ENCODE data around the gene OR6B1.

DNA sequence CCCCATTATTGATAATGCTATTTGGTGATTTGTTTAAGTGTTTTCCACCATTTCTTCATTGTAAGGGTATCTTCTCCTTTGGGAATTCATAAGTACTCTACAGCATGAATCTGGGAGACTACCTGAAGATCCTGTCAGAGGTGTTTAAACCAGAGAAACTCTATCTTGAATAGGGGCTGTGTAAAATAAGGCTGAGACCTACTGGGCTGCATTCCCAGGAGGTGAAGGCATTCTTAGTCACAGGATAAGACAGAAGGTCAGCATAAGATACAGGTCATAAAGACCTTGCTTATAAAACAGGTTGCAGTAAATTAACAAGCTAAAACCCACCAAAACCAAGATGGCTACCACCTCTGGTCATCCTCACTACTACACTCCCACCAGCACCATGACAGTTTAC lies 35.3 kb downstream of the OR6B1 start:
- TF ChIP-seq EP300 (IDR thresholded peaks at IDR 0.05; ENCODE audit: borderline replicate concordance in 1 of 2, low read depth in 2 of 2, low read length in 2 of 2) (no peak), HDAC2 (IDR thresholded peaks at IDR 0.05; ENCODE audit: borderline replicate concordance in 1 of 2, low read depth in 2 of 2, low read length in 2 of 2) (no peak), POLR2A (IDR thresholded peaks at IDR 0.05; ENCODE audit: control extremely low read depth in 1 of 2, low read depth in 2 of 2, low read length in 2 of 2) (no peak), RAD21 (IDR thresholded peaks at IDR 0.05 in 1 of 2, conservative IDR thresholded peaks at IDR 0.05 in 1 of 2; ENCODE audit: low read depth in 2 of 2, low read length in 2 of 2) (no peak), JUND (IDR thresholded peaks at IDR 0.05; ENCODE audit: low read length) (no peak), TAF1 (IDR thresholded peaks at IDR 0.05; ENCODE audit: low read depth, low read length) (no peak), RBBP5 (IDR thresholded peaks at IDR 0.05; ENCODE audit: borderline replicate concordance, low read depth, low read length) (no peak), POLR2AphosphoS5 (IDR thresholded peaks at IDR 0.05; ENCODE audit: low read depth, low read length) (no peak), EZH2 (IDR thresholded peaks at IDR 0.05; ENCODE audit: low read depth, low read length, severe bottlenecking) (no peak)
- TF ChIP-seq, protein P1, sequence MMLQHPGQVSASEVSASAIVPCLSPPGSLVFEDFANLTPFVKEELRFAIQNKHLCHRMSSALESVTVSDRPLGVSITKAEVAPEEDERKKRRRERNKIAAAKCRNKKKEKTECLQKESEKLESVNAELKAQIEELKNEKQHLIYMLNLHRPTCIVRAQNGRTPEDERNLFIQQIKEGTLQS (IDR thresholded peaks at IDR 0.05; ENCODE audit: insufficient read depth, low read depth, low read length) = no peak

Measured in H1 (cell line).